ENCODE results near the gene POC1A.

The POC1A gene

GRCh38 chr3:52083556-52084087, 70.6 kb downstream of the POC1A start:
- no peak for DNase-seq

DNA sequence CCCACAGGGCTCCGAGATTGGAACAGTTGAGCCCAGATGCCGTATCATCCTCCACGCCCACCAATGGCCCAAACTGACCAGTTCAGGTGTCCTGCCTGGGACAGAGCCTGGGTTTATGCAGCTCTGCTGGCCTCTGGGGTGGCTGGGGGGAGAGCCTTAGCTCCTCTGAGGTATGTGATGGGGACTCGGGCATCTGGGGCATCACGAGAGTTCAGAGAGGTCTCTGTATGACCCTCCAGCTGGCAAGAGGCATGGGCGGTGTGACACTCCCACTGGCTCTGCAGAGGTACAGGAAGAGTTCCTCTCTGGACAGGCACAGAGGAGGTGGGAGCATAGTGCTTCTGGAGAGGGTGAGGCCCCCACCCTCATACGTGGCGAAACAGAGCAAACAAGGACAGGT, 71.3 kb downstream of the POC1A start:
- DNase-seq, result no peak

GRCh38 chr3:52080830-52081719, 73.1 kb downstream of the POC1A start:
- no peak for DNase-seq

DNA sequence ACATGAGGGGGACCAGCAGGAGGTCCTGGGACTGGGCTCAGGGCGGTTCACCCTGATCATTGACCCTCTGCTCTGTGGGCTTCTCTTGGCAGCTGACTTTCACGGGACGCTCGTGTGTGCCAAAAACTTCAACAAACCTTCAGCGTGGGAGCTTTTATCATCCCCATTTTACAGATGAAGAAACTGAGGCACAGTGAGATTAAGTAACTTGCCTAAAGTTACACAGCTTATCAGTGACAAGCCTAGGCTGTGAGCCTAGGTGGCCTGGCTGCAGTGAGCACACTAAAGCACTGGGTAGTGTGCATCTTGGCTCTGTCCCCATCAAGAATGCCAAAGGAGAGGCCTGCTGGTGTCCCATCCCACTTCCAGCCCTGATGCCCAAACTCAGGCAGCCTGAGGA, 74.3 kb downstream of the POC1A start:
- no peak for DNase-seq

- no peak for DNase-seq
These were observed 75.3 kb downstream of the POC1A start for GRCh38 chr3:52078781-52079560.

GRCh38 chr3:52077925-52078324, 76.3 kb downstream of the POC1A start:
- DNase-seq, result peak; percentile 16

DNA sequence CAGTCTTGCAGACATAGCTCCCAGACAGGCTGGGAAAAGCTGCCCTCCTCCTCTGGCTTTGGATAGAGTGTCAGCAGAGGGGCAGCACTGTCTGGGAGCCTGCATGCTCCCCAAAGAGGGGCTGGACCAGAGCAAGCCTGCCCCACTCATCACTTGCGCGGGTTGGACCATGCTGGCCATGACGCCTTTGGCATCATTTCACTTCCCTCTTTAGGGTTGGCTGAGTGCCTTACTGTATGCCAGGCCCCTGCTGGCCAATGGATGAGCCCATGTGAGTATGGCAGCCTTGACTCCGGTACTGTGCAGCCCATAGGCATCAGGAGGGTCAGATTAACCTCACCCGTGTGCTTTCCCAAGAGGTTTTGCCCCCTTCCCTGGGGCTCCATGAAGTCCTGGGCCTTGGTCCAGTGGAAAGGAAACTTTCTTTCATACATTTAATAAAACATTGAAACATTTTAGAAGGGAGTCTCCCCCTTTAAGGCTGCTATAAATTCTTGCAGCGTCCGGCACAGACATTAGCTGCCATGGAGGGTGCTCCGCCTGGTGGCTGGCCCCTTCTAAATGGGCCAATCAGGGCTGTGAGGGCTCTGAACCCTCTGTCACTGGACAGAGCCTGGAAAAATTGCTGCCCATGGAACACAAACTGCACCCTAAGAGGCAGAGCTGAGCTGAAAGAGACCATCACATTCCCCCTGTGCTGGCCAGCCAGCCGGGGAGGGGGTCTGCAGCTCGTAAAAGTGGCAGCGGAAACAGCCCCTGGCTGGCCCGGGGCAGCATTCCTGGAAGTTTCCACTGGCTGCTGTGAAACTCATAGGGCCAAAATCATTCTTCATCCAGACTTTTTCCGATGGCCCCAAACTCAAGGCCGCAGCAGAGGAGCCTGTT, 77.1 kb downstream of the POC1A start:
- DNase-seq, result no peak

DNA sequence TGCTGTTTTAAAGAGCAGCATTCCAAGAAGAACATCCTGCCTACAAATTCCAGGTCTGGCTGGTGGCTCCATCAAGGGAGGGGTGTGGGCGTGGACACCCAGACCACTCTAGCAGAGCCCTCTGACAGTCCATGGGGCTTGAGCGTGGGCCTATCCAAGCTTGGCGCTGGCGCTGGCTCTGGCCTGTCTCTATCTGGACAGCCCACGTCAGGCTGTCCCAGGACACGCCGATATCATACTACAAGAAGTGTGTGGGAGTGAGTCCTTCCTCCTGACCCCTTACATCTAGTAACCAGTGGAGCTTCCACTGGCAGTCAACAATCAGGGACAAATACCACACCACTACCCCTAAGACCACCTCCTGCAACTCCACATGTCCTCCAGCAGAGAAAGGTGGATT, 80.7 kb downstream of the POC1A start:
- no peak for DNase-seq

DNA sequence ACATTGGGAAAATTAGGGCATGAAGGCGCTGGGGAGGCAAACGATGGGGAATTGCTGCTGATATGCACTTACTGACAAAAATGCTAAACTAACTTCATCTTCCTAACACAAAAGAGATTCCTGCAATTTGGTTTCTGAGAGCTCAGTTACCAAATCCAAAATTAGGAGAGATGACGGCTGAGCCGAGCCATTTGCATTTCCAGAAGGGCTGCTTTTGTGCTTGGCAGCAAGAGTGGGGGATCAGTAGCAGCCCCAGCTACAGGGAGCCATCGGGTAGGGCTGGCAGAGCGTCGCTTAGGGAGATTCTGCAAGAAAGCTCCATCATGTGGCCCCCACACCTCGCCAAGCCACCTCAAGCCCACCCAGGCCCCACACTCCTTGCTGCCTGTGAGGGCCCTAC, 81.8 kb downstream of the POC1A start:
- DNase-seq, result no peak

DNA sequence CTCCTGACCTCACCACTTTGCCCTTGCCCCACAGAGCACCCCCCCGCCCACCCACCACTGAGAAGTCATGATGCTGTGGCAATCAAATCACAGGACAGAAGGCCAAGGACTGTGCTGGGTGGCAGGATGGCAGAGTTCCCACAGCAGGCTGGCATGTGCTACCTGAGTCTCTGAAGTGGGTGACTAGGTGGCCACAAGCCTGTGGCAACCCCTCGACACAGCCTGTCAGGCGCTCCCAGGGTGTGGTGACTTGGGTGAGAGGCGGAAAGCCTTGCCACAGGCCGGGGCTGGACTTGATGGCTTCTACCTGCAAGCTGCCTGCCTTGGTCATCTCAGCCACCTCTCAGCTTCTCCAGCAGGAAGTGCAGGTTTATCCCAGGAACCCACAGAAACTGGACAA, 82.2 kb downstream of the POC1A start:
- no peak for DNase-seq

GRCh38 chr3:52070724-52071621, 83.2 kb downstream of the POC1A start:
- no peak for DNase-seq

DNA sequence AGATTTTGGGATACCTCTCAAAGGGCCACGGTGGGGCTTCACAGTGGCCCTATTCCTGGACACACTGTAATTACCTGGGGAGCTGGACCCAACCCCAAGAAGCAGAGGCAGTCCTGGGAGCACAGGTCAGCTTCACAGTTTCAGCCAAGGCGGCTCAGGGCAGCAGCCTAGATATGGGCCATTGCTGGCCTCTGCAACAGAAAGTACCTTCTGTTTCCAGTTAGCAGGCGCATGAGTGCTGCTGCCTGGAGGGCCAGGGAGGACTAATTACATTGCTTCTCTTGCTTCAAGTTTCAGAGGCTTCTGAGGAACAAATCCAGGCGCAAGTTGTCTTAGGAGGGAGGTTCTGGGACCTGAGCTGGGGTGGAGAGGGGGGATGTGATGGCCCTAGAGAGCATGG, 84.4 kb downstream of the POC1A start:
- DNase-seq, result no peak

DNA sequence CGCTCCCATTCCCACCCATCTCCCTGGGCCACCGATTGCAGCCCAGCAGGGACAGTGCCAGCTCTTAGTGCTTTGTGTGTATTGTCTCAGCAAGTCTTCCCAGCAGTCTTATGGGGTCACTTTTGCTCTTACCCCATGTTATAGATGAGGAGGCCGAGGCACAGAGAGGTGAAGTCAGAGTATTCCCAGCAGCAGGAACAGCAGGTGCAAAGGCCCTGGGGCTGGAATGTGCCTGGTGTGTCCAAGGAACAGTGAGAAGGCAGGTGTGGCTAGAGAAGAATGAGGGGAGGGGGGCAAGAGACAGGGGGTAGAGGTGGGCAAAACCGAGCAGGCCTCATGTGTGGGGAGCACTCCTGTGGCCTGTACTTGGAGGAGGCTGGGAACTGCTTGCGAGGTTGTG, 85.1 kb downstream of the POC1A start:
- DNase-seq, result no peak

DNA sequence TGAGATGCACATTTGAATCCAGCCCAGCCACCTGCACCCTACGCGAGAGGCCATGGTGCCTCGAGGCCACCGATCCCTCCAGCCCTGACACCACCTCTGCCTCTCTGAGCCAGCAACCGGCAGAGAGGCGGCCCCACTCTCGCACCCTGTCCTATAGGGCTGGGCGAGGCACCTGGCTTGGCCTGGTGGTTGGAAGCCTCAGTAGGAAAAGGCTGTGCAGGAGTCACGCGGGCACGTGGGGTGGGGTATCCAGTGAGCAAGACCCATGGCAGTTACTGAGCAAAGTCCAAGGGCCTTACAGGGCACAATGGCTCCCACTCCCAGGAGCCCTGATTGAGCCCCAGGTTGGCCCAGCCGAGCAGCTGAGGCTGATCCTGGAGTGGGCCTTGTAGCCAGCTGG, 85.5 kb downstream of the POC1A start:
- DNase-seq, result no peak

- no peak for DNase-seq
These were observed 86.1 kb downstream of the POC1A start for GRCh38 chr3:52068055-52068571.

DNA sequence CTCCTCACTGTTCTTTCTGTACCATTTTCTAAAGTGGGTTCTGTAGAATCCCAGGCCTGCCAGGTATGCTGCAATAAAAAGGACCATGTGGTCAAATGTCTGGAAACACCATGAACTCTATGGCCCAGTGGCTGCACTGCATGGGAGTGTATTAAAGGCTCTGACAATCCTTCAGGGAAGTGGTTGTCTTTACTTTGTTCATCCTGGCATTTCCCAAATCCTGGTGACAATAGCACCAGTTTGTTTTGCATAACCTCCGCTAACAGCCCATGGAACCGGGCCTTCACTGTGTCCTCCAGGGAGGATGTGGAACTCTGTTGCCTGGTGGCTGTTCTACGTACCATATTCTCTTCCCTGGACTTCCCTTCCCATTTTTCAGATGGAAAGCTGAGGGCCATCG, 86.7 kb downstream of the POC1A start:
- DNase-seq, result no peak

DNA sequence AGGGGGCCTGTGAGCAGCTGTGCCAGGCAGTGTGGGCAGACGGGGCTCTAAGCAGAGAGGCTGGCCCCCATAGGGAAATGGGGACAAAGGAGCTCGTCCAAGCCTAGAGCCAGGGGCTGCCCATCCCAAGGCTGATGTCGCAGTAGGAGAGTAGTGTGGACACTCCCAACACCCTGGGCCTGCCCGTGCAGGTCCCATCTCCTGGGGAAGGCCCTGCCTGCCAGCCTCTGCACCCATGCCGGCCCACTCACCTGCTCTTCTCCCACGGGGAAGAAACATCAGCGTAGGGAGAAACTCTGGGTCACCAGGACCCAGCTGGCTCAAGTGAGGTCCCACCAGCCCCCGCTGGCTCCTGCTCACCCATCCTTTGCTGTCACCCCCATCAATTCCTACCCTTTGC, 87.2 kb downstream of the POC1A start:
- no peak for DNase-seq

DNA sequence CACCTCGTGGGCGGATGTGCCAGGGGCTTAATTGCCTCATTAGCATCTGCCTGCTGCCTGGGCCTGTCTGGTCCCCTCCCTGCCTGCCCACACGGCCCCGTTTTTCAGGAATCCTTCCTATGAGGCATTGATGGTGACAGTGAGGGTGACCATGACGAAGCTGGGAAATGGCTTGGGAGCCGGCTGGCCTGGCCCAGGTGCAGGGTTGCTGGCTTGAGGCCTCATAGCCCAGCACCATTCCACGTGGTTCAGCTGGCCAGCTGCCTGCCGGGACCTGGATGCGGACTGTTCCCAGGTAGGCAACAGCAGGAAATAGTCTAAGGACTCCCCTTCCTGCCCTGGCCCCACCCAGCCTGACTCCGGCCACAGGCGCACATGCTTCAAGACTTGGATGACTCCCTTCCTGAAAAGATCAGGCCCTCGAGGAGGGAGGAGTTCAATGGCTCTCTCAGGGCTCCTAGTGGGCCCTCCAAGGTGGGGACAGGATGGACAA, 88.9 kb downstream of the POC1A start:
- no peak for DNase-seq

DNA sequence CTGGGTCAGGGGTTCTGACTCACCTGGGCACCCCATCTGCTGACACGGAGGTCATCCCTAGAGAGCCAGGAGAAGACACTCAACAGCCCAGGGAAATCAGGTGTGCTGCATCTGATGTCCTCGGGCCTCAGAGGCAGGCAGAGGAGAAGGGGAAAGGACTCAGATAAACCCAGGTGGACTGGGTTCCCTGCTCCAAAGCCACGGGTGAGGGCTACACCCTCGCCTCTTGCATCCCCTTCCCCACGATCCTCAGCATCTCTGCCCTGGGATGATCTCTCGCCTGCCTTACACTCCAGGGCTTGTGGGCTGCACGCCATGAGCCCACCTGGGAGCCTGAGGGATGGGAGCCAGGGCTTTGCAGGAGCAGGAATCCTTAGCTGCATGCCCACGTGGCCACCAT, 89.7 kb downstream of the POC1A start:
- no peak for DNase-seq

GRCh38 chr3:52063026-52063723, 91.0 kb downstream of the POC1A start:
- DNase-seq, result no peak

DNA sequence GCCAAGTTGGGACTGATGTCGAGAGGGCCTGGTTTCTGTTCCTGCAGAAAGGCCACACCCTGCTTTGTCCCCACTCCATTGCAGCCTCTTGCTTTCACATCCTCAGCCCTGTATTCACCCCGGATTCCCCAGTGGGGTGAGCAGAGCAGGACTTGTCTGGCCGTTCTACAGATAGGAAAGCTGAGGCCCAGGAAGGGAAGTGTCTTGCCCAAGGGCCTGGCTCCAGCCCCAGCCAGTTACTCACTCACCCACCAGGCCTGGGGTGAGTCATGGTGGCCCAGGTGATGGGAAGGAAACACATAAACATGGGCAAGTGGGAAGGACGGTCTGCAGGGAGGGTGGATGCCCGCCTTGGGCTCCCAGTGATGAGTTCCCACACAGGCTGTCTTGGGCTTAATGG, 91.7 kb downstream of the POC1A start:
- DNase-seq, result no peak

All from GDM1 (cell line).